Esophagus muscularis mucosa (tissue), 4 donors: ENCODE data around the gene SLC35A2.

ENCODE experiments used
- EP300 ChIP-seq: sonication (generic); formaldehyde crosslinking; IDR thresholded peaks from one replicate; pipeline ENCODE4 v1.6.1; 2017; ENCODE audit warnings: antibody characterized with exemption
- POLR2A ChIP-seq: fragments of 450-650 bp; IDR thresholded peaks from one replicate; pipeline ENCODE4 v1.6.1; 2017; ENCODE audit warnings: antibody characterized with exemption, moderate library complexity, mild to moderate bottlenecking, low read depth
- TF ChIP-seq, protein P1 (sequence below), 3 experiments: fragments of 200-600 bp in 2 of 3; fragments of 450-650 bp in 1 of 3; sonication (generic) in 2 of 3; IDR thresholded peaks; one replicate each; pipeline ENCODE4 v1.5.1; 2017 to 2019; ENCODE audit warnings: antibody characterized with exemption in 3 of 3, mild to moderate bottlenecking in 2 of 3, moderate library complexity in 1 of 3

DNA sequence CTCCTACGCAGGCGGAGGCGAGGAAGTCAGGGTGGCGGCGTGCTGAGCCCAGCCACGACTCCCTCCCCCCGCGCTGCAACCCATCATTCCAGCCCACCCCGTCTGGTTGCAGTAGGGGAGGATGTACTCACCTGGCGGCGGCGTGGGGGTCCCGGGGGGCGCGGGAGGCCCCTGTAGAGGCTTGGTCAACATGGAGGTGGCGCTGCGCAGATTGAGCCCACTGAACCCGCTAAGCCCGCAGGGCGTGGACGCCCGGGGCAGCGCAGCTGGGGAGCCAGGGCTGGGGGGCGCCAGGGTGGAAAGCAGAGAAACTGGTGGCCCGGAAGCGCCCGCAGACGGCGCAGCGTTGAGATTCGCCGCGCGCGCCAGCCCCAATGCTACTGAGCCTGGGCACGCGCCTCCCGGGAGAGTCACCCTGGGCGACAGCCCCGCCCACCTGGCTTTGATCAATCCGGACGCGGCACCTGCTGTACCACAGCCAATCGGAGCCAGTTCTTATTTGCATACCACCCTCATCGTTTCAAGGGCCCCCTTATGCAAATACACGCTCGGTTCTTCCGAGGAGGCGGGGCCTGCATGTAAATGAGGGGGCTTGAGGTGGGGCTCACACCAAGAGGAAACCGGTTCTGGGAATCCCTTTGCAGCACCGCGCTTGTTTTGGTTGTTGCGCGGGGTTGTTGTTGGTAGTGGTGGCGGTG is 7.3 kb upstream of the SLC35A2 start, which contains the start of gene PIM2:
- peak; percentile 49 for TF ChIP-seq POLR2A
- TF ChIP-seq, protein P1, sequence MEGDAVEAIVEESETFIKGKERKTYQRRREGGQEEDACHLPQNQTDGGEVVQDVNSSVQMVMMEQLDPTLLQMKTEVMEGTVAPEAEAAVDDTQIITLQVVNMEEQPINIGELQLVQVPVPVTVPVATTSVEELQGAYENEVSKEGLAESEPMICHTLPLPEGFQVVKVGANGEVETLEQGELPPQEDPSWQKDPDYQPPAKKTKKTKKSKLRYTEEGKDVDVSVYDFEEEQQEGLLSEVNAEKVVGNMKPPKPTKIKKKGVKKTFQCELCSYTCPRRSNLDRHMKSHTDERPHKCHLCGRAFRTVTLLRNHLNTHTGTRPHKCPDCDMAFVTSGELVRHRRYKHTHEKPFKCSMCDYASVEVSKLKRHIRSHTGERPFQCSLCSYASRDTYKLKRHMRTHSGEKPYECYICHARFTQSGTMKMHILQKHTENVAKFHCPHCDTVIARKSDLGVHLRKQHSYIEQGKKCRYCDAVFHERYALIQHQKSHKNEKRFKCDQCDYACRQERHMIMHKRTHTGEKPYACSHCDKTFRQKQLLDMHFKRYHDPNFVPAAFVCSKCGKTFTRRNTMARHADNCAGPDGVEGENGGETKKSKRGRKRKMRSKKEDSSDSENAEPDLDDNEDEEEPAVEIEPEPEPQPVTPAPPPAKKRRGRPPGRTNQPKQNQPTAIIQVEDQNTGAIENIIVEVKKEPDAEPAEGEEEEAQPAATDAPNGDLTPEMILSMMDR (IDR thresholded peaks at IDR 0.05) = no peak
- TF ChIP-seq EP300 = no peak
